ENCODE measurements around the gene VSIG8.

Gene VSIG8

GRCh38 chr1:159891275-159892157 lies 29.1 kb upstream of the VSIG8 start:
- H3K9me3 ChIP-seq (ENCODE audit: insufficient read depth, low read length) = no peaks in the 10 kb centered on the region
- no peaks in the 10 kb centered on the region for H3K79me2 ChIP-seq (ENCODE audit: low read length)
- TF ChIP-seq, protein P1, sequence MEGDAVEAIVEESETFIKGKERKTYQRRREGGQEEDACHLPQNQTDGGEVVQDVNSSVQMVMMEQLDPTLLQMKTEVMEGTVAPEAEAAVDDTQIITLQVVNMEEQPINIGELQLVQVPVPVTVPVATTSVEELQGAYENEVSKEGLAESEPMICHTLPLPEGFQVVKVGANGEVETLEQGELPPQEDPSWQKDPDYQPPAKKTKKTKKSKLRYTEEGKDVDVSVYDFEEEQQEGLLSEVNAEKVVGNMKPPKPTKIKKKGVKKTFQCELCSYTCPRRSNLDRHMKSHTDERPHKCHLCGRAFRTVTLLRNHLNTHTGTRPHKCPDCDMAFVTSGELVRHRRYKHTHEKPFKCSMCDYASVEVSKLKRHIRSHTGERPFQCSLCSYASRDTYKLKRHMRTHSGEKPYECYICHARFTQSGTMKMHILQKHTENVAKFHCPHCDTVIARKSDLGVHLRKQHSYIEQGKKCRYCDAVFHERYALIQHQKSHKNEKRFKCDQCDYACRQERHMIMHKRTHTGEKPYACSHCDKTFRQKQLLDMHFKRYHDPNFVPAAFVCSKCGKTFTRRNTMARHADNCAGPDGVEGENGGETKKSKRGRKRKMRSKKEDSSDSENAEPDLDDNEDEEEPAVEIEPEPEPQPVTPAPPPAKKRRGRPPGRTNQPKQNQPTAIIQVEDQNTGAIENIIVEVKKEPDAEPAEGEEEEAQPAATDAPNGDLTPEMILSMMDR (IDR thresholded peaks at IDR 0.05; ENCODE audit: low read depth, low read length) = peak; percentile 100
- TF ChIP-seq EZH2phosphoT487 (IDR thresholded peaks at IDR 0.05; ENCODE audit: low read depth) = no peak
- H3K9ac ChIP-seq (ENCODE audit: low read length) = no peak overlapping the region
- H3K27ac ChIP-seq (ENCODE audit: low read length) = no peak overlapping the region
- peaks cover 19% of the 10 kb centered on the region; the same call in 1 of the 2 replicates for H3K27me3 ChIP-seq (ENCODE audit: low read depth, low read length)
- H3K4me1 ChIP-seq (ENCODE audit: low read length) = peaks cover 41% of the 10 kb centered on the region
- no peaks in the 10 kb centered on the region for H3K36me3 ChIP-seq (replicated peaks; ENCODE audit: low read depth, low read length)
- H2AFZ ChIP-seq (ENCODE audit: low read depth, low read length) = no peak overlapping the region
- H4K20me1 ChIP-seq (ENCODE audit: insufficient read depth, low read length) = no peaks in the 10 kb centered on the region
- H3K4me3 ChIP-seq (ENCODE audit: low read length) = no peak overlapping the region
- H3K4me2 ChIP-seq (ENCODE audit: low read length) = no peak overlapping the region

GRCh38 chr1:159890390-159890789 lies 27.9 kb upstream of the VSIG8 start:
- Histone ChIP-seq H3K9ac (ENCODE audit: low read length) (peak overlapping the region; percentile 48; the same call in 1 of the 2 replicates), H2AFZ (ENCODE audit: low read depth, low read length) (no peak overlapping the region), H3K4me1 (ENCODE audit: low read length) (peaks cover 41% of the 10 kb centered on the region), H3K36me3 (replicated peaks; ENCODE audit: low read depth, low read length) (no peaks in the 10 kb centered on the region), H4K20me1 (ENCODE audit: insufficient read depth, low read length) (no peaks in the 10 kb centered on the region), H3K27me3 (ENCODE audit: low read depth, low read length) (peaks cover 9% of the 10 kb centered on the region; the same call in 1 of the 2 replicates), H3K9me3 (ENCODE audit: insufficient read depth, low read length) (no peaks in the 10 kb centered on the region), H3K4me2 (ENCODE audit: low read length) (peak overlapping the region; percentile 83), H3K4me3 (ENCODE audit: low read length) (peak overlapping the region; percentile 50), H3K27ac (ENCODE audit: low read length) (peak overlapping the region; percentile 5; the same call in 1 of the 2 replicates), H3K79me2 (ENCODE audit: low read length) (no peaks in the 10 kb centered on the region)
- TF ChIP-seq EZH2phosphoT487 (IDR thresholded peaks at IDR 0.05; ENCODE audit: low read depth) = no peak
- TF ChIP-seq, protein P1 (IDR thresholded peaks at IDR 0.05; ENCODE audit: low read depth, low read length) = no peak

- Histone ChIP-seq H3K27ac (ENCODE audit: low read length) (peak overlapping the region; percentile 54), H3K9me3 (ENCODE audit: insufficient read depth, low read length) (no peaks in the 10 kb centered on the region), H2AFZ (ENCODE audit: low read depth, low read length) (no peak overlapping the region), H3K79me2 (ENCODE audit: low read length) (no peaks in the 10 kb centered on the region), H3K27me3 (ENCODE audit: low read depth, low read length) (peaks cover 4% of the 10 kb centered on the region; the same call in 1 of the 2 replicates), H4K20me1 (ENCODE audit: insufficient read depth, low read length) (no peaks in the 10 kb centered on the region), H3K36me3 (replicated peaks; ENCODE audit: low read depth, low read length) (no peaks in the 10 kb centered on the region), H3K4me2 (ENCODE audit: low read length) (peak overlapping the region; percentile 83), H3K4me1 (ENCODE audit: low read length) (peaks cover 41% of the 10 kb centered on the region), H3K4me3 (ENCODE audit: low read length) (peak overlapping the region; percentile 50), H3K9ac (ENCODE audit: low read length) (peak overlapping the region; percentile 48; the same call in 1 of the 2 replicates)
- no peak for TF ChIP-seq EZH2phosphoT487 (IDR thresholded peaks at IDR 0.05; ENCODE audit: low read depth)
- TF ChIP-seq, protein P1 (IDR thresholded peaks at IDR 0.05; ENCODE audit: low read depth, low read length) = no peak
These were observed 27.4 kb upstream of the VSIG8 start for GRCh38 chr1:159889821-159890252.

DNA sequence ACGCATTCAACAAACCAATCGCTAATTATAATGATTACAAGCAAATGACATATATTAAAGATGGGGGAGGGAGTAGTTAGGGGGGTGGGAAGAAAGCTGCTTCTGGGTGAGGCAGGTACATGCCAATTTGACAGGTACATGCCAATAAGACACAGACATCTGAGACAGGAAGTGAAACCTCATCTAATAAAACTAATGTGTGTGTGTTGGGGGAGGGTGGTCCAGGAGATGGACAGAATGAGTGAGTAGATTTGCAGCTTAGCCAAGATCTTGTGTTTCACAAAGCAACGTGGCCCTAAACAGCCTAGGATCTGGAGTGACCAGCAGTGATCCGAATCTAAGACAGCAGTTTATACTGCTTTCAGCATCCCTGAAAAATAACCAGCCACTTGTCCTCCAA lies 26.7 kb upstream of the VSIG8 start:
- Histone ChIP-seq H3K4me2 (ENCODE audit: low read length) (peak overlapping the region; percentile 83), H2AFZ (ENCODE audit: low read depth, low read length) (no peak overlapping the region), H3K9ac (ENCODE audit: low read length) (peak overlapping the region; percentile 48; the same call in 1 of the 2 replicates)

More for the DNA sequence above, 26.7 kb upstream of the VSIG8 start:
- no peaks in the 10 kb centered on the region for H3K27me3 ChIP-seq (ENCODE audit: low read depth, low read length)
- no peaks in the 10 kb centered on the region for H3K79me2 ChIP-seq (ENCODE audit: low read length)
- H3K27ac ChIP-seq (ENCODE audit: low read length) = peak overlapping the region; percentile 54
- H4K20me1 ChIP-seq (ENCODE audit: insufficient read depth, low read length) = no peaks in the 10 kb centered on the region
- H3K36me3 ChIP-seq (replicated peaks; ENCODE audit: low read depth, low read length) = no peaks in the 10 kb centered on the region
- no peaks in the 10 kb centered on the region for H3K9me3 ChIP-seq (ENCODE audit: insufficient read depth, low read length)
- peaks cover 41% of the 10 kb centered on the region for H3K4me1 ChIP-seq (ENCODE audit: low read length)
- TF ChIP-seq EZH2phosphoT487 (IDR thresholded peaks at IDR 0.05; ENCODE audit: low read depth) = no peak
- peak overlapping the region; percentile 50 for H3K4me3 ChIP-seq (ENCODE audit: low read length)

All from OCI-LY3 (cell line).